BLaER1 (cell line): ENCODE data around the gene RPS6KA1.
A peak's percentile ranks its signal among the peaks of the same experiment; 100 is the strongest.

Experiments used
- H3K27ac ChIP-seq: shearing (Covaris generic); formaldehyde crosslinking; 2 replicates; pipeline ENCODE4 v1.8.1; 2022
- H3K27me3 ChIP-seq: shearing (Covaris generic); formaldehyde crosslinking; 2 replicates; pipeline ENCODE4 v1.8.1; 2022
- H3K36me3 ChIP-seq: shearing (Covaris generic); formaldehyde crosslinking; 2 replicates; pipeline ENCODE4 v1.8.1; 2022
- H3K4me1 ChIP-seq: shearing (Covaris generic); formaldehyde crosslinking; 2 replicates; pipeline ENCODE4 v1.8.1; 2022
- H3K4me2 ChIP-seq: shearing (Covaris generic); formaldehyde crosslinking; 2 replicates; pipeline ENCODE4 v1.8.1; 2022
- H3K4me3 ChIP-seq: shearing (Covaris generic); formaldehyde crosslinking; 2 replicates; pipeline ENCODE4 v1.8.1; 2022
- H3K9ac ChIP-seq: shearing (Covaris generic); formaldehyde crosslinking; 2 replicates; pipeline ENCODE4 v1.8.1; 2022
- H3K9me3 ChIP-seq: shearing (Covaris generic); formaldehyde crosslinking; 2 replicates; pipeline ENCODE4 v1.8.1; 2022
- H4K20me1 ChIP-seq: shearing (Covaris generic); formaldehyde crosslinking; 2 replicates; pipeline ENCODE4 v1.8.1; 2022
- Cebpa-rat ChIP-seq: shearing (Covaris generic); IDR thresholded peaks from 2 replicates; pipeline ENCODE4 v1.8.1; 2022

Gene RPS6KA1

DNA sequence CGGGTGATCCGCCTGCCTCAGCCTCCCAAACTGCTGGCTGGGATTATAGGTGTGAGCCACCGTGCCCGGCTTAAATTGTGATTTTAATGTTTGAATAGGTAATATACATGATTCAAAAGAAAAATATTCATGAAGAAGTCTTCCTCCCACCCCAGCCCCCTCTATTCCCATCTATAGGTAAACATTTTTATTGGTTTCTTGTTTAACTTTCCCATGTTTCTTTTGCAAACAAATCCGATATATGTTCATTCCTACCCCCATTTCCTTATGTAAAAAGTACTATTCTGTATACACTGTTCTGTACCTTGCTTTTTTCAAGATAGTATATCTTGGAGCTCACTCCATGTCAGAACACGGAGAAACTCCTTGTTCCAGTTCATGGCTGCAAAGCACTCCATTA, 23.2 kb downstream of the RPS6KA1 start:
- peak overlapping the region; percentile 81; the same call in 1 of the 2 replicates for H3K4me2 ChIP-seq
- H3K4me1 ChIP-seq, result peaks cover 69% of the 10 kb centered on the region
- H3K9me3 ChIP-seq, result no peaks in the 10 kb centered on the region
- peaks cover 79% of the 10 kb centered on the region for H4K20me1 ChIP-seq
- H3K27me3 ChIP-seq, result no peaks in the 10 kb centered on the region
- no peak overlapping the region; the same call in 1 of the 2 replicates for H3K27ac ChIP-seq
- TF ChIP-seq Cebpa-rat, result no peak
- no peak overlapping the region for H3K4me3 ChIP-seq
- H3K9ac ChIP-seq, result no peak overlapping the region
- H3K36me3 ChIP-seq, result peaks cover 97% of the 10 kb centered on the region

GRCh38 chr1:26553942-26554682, 24.6 kb downstream of the RPS6KA1 start:
- TF ChIP-seq Cebpa-rat, result peak; percentile 29; the same call in 1 of the 2 replicates
- peaks cover 59% of the 10 kb centered on the region for H3K4me1 ChIP-seq
- H3K36me3 ChIP-seq, result peaks cover 97% of the 10 kb centered on the region
- peak overlapping the region; percentile 73 for H3K9ac ChIP-seq
- no peak overlapping the region for H3K4me3 ChIP-seq
- peak overlapping the region; percentile 81 for H3K4me2 ChIP-seq
- H4K20me1 ChIP-seq, result peaks cover 77% of the 10 kb centered on the region
- peak overlapping the region; percentile 76 for H3K27ac ChIP-seq
- no peaks in the 10 kb centered on the region for H3K27me3 ChIP-seq
- H3K9me3 ChIP-seq, result no peaks in the 10 kb centered on the region

GRCh38 chr1:26554781-26555180, 25.2 kb downstream of the RPS6KA1 start:
- Histone ChIP-seq H3K27me3 (no peaks in the 10 kb centered on the region), H3K9me3 (no peaks in the 10 kb centered on the region), H4K20me1 (peaks cover 78% of the 10 kb centered on the region), H3K4me3 (peak overlapping the region; percentile 3; the same call in 1 of the 2 replicates), H3K4me2 (peak overlapping the region; percentile 81), H3K27ac (peak overlapping the region; percentile 76), H3K9ac (peak overlapping the region; percentile 73), H3K36me3 (peaks cover 97% of the 10 kb centered on the region), H3K4me1 (peaks cover 59% of the 10 kb centered on the region)
- no peak for TF ChIP-seq Cebpa-rat

GRCh38 chr1:26555550-26555981, 26.0 kb downstream of the RPS6KA1 start:
- peaks cover 57% of the 10 kb centered on the region for H3K4me1 ChIP-seq
- H4K20me1 ChIP-seq, result peaks cover 82% of the 10 kb centered on the region
- no peaks in the 10 kb centered on the region for H3K27me3 ChIP-seq
- peak overlapping the region; percentile 73 for H3K9ac ChIP-seq
- H3K4me3 ChIP-seq, result no peak overlapping the region
- no peaks in the 10 kb centered on the region for H3K9me3 ChIP-seq
- peaks cover 98% of the 10 kb centered on the region for H3K36me3 ChIP-seq
- peak overlapping the region; percentile 81 for H3K4me2 ChIP-seq
- TF ChIP-seq Cebpa-rat, result no peak
- H3K27ac ChIP-seq, result peak overlapping the region; percentile 76

- peak overlapping the region; percentile 76 for H3K27ac ChIP-seq
- H3K9ac ChIP-seq, result peak overlapping the region; percentile 73; the same call in 1 of the 2 replicates
- no peaks in the 10 kb centered on the region for H3K9me3 ChIP-seq
- peaks cover 51% of the 10 kb centered on the region for H3K4me1 ChIP-seq
- peak overlapping the region; percentile 81 for H3K4me2 ChIP-seq
- TF ChIP-seq Cebpa-rat, result no peak
- H3K27me3 ChIP-seq, result no peaks in the 10 kb centered on the region
- H3K4me3 ChIP-seq, result no peak overlapping the region
- H3K36me3 ChIP-seq, result peaks cover 98% of the 10 kb centered on the region
- H4K20me1 ChIP-seq, result peaks cover 78% of the 10 kb centered on the region
Measured at GRCh38 chr1:26556111-26556510, 26.6 kb downstream of the RPS6KA1 start.

- H3K4me3 ChIP-seq, result no peak overlapping the region
- H3K9ac ChIP-seq, result no peak overlapping the region
- H4K20me1 ChIP-seq, result peaks cover 69% of the 10 kb centered on the region
- peak overlapping the region; percentile 76 for H3K27ac ChIP-seq
- no peak for TF ChIP-seq Cebpa-rat
- no peak overlapping the region for H3K4me2 ChIP-seq
- H3K27me3 ChIP-seq, result no peaks in the 10 kb centered on the region
- peaks cover 42% of the 10 kb centered on the region for H3K4me1 ChIP-seq
- peaks cover 98% of the 10 kb centered on the region for H3K36me3 ChIP-seq
- no peaks in the 10 kb centered on the region for H3K9me3 ChIP-seq
Measured at GRCh38 chr1:26557008-26557407, 27.4 kb downstream of the RPS6KA1 start.

GRCh38 chr1:26558685-26559048, 29.1 kb downstream of the RPS6KA1 start:
- H3K4me1 ChIP-seq, result peaks cover 29% of the 10 kb centered on the region
- no peaks in the 10 kb centered on the region for H3K9me3 ChIP-seq
- no peak overlapping the region for H3K27ac ChIP-seq
- no peak for TF ChIP-seq Cebpa-rat
- H3K36me3 ChIP-seq, result peaks cover 98% of the 10 kb centered on the region
- H3K9ac ChIP-seq, result no peak overlapping the region
- H4K20me1 ChIP-seq, result peaks cover 66% of the 10 kb centered on the region
- no peak overlapping the region for H3K4me2 ChIP-seq
- H3K4me3 ChIP-seq, result no peak overlapping the region
- H3K27me3 ChIP-seq, result no peaks in the 10 kb centered on the region

DNA sequence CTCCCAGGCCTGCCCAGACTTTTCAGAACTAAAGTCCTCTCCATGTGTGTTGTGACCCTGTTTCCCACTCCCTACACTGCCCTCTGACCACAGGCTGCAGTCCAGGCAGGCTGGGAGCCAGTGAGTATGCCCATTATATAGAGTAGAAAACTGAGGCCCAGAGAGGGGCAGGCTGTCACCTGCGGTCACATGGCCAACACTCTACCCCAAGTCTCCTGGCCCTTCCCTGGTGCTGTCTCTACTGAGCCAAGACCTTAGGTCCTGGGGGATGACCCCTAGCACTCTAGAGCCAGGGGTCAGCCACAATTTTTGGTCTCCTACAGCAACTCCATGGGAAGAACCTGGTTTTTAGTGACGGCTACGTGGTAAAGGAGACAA, 30.8 kb downstream of the RPS6KA1 start:
- H4K20me1 ChIP-seq, result peaks cover 67% of the 10 kb centered on the region
- no peak overlapping the region for H3K9ac ChIP-seq
- peaks cover 11% of the 10 kb centered on the region for H3K4me1 ChIP-seq
- H3K36me3 ChIP-seq, result peaks cover 99% of the 10 kb centered on the region
- no peak overlapping the region for H3K4me2 ChIP-seq
- H3K27ac ChIP-seq, result no peak overlapping the region
- TF ChIP-seq Cebpa-rat, result no peak
- no peak overlapping the region for H3K4me3 ChIP-seq
- H3K27me3 ChIP-seq, result no peaks in the 10 kb centered on the region
- no peaks in the 10 kb centered on the region for H3K9me3 ChIP-seq

- Histone ChIP-seq H3K9ac (no peak overlapping the region), H4K20me1 (peaks cover 93% of the 10 kb centered on the region), H3K36me3 (peaks cover 100% of the 10 kb centered on the region), H3K4me2 (no peak overlapping the region), H3K4me1 (no peaks in the 10 kb centered on the region), H3K4me3 (no peak overlapping the region), H3K9me3 (no peaks in the 10 kb centered on the region), H3K27me3 (no peaks in the 10 kb centered on the region), H3K27ac (no peak overlapping the region)
- TF ChIP-seq Cebpa-rat, result no peak
Measured at GRCh38 chr1:26570287-26570686, 40.7 kb downstream of the RPS6KA1 start.

GRCh38 chr1:26571381-26571780, 41.8 kb downstream of the RPS6KA1 start:
- Histone ChIP-seq H3K27me3 (no peaks in the 10 kb centered on the region), H3K9me3 (no peaks in the 10 kb centered on the region), H3K4me2 (no peak overlapping the region), H4K20me1 (peaks cover 91% of the 10 kb centered on the region), H3K27ac (no peak overlapping the region), H3K9ac (no peak overlapping the region), H3K4me1 (no peaks in the 10 kb centered on the region), H3K4me3 (no peak overlapping the region), H3K36me3 (peaks cover 98% of the 10 kb centered on the region)
- no peak for TF ChIP-seq Cebpa-rat

DNA sequence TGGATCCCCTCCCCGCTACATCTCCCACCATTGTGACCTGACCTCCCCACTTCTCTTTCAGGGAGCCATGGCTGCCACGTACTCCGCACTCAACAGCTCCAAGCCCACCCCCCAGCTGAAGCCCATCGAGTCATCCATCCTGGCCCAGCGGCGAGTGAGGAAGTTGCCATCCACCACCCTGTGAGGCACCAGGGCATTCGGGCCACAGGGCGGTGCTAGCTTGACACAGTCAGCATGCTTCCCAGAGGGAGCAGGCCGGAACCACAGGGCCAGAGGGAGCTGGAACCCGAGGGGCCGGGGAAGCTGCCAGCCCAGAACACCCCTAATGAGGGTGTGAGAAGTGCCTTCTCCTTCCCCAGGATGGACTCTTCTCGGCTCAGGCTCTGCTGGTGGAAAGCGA, 44.5 kb downstream of the RPS6KA1 start:
- TF ChIP-seq Cebpa-rat, result no peak
- H3K4me2 ChIP-seq, result no peak overlapping the region
- H3K27me3 ChIP-seq, result no peaks in the 10 kb centered on the region
- H3K36me3 ChIP-seq, result peaks cover 71% of the 10 kb centered on the region
- no peak overlapping the region for H3K4me3 ChIP-seq
- no peaks in the 10 kb centered on the region for H3K4me1 ChIP-seq
- H4K20me1 ChIP-seq, result peaks cover 73% of the 10 kb centered on the region
- no peak overlapping the region for H3K9ac ChIP-seq
- H3K27ac ChIP-seq, result no peak overlapping the region
- no peaks in the 10 kb centered on the region for H3K9me3 ChIP-seq
